ENCODE results near the gene PYHIN1. TPM values are rescaled to one million over a fixed set of nuclear protein-coding genes. Genes with fewer than 3 reads are reported as not detected.
A peak's percentile ranks its signal among the peaks of the same experiment; 100 is the strongest.

The PYHIN1 gene
- total and polyA plus RNA-seq, 2 experiments from 2014 or later: not detected

- Histone ChIP-seq H3K9me3 (ENCODE audit: low read depth) (no peaks in the 10 kb centered on the region), H4K20me1 (ENCODE audit: insufficient read depth) (no peaks in the 10 kb centered on the region), H3F3A (ENCODE audit: insufficient read depth) (peaks cover 21% of the 10 kb centered on the region), H3K4me1 (ENCODE audit: insufficient read depth) (peaks cover 24% of the 10 kb centered on the region), H3K27me3 (replicated peaks; ENCODE audit: insufficient read depth) (no peaks in the 10 kb centered on the region), H3K27ac (peak overlapping the region; percentile 53), H3K79me2 (ENCODE audit: insufficient read depth) (peaks cover 96% of the 10 kb centered on the region), H3K9me2 (ENCODE audit: insufficient read depth) (no peaks in the 10 kb centered on the region), H3K36me3 (ENCODE audit: low read depth) (peaks cover 51% of the 10 kb centered on the region), H3K4me3 (no peak overlapping the region), H3K4me2 (ENCODE audit: unreplicated experiment) (peak overlapping the region; percentile 24), H3K9ac (peak overlapping the region; percentile 47), H2AFZ (no peak overlapping the region)
- 69 to 71% methylated on average over 4 of the region's 4 CpGs for WGBS, 2 experiments (ENCODE audit: low coverage in 1 of 2, low lambda C conversion rate in 2 of 2, missing lambda C conversion rate in 2 of 2)
- in situ Hi-C loops (cut with MboI): no loop called here
- DNase-seq: peak; percentile 90
- TF ChIP-seq EZH2phosphoT487 (IDR thresholded peaks at IDR 0.05; ENCODE audit: insufficient read depth, low read depth) (no peak), EZH2 (IDR thresholded peaks at IDR 0.05; ENCODE audit: insufficient read depth, poor library complexity, severe bottlenecking) (no peak)
Observed at GRCh38 chr1:159015440-159015909, 84.1 kb downstream of the PYHIN1 start.

GRCh38 chr1:159023723-159024122 is 92.4 kb downstream of the PYHIN1 start:
- Histone ChIP-seq H3K79me2 (ENCODE audit: insufficient read depth) (peaks cover 97% of the 10 kb centered on the region), H3K9ac (no peak overlapping the region), H4K20me1 (ENCODE audit: insufficient read depth) (no peaks in the 10 kb centered on the region; the same call in 1 of the 2 replicates), H3K4me3 (no peak overlapping the region), H3K27me3 (replicated peaks; ENCODE audit: insufficient read depth) (no peaks in the 10 kb centered on the region), H3K9me2 (ENCODE audit: insufficient read depth) (no peaks in the 10 kb centered on the region), H3K36me3 (ENCODE audit: low read depth) (peaks cover 42% of the 10 kb centered on the region), H2AFZ (no peak overlapping the region), H3K4me1 (ENCODE audit: insufficient read depth) (no peaks in the 10 kb centered on the region), H3K4me2 (ENCODE audit: unreplicated experiment) (no peak overlapping the region), H3K9me3 (ENCODE audit: low read depth) (no peaks in the 10 kb centered on the region), H3F3A (ENCODE audit: insufficient read depth) (peaks cover 2% of the 10 kb centered on the region; the same call in 1 of the 2 replicates), H3K27ac (no peak overlapping the region)
- TF ChIP-seq EZH2phosphoT487 (IDR thresholded peaks at IDR 0.05; ENCODE audit: insufficient read depth, low read depth) (no peak), EZH2 (IDR thresholded peaks at IDR 0.05; ENCODE audit: insufficient read depth, poor library complexity, severe bottlenecking) (no peak)
- DNase-seq: no peak
- in situ Hi-C loops (cut with MboI): no loop called here
- WGBS, 2 experiments (ENCODE audit: low coverage in 1 of 2, low lambda C conversion rate in 2 of 2, missing lambda C conversion rate in 2 of 2): 98 to 99% methylated on average over 10 of the region's 10 CpGs

DNA sequence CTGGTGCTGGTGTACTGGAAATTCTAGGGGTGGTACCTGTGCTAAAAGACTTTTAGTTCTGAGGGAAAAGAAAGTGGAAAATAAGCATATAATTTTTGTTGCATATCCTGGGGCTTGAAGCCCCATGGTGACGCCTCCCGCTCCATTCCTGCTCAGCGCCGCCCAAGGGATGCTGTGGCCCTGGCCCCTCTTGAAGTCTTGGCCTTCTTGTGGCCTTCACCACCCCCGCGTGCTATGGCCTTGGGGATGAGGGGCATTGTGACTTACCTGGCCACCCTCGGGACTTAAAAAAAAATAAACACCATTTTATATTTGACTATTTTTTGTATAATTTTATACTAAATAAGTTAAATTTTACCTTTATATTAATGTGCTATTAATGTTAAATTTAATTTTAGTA is 93.7 kb downstream of the PYHIN1 start:
- 99 to 100% methylated on average over 7 of the region's 7 CpGs for WGBS, 2 experiments (ENCODE audit: low coverage in 1 of 2, low lambda C conversion rate in 2 of 2, missing lambda C conversion rate in 2 of 2)
- Histone ChIP-seq H3K4me2 (ENCODE audit: unreplicated experiment) (no peak overlapping the region), H3K36me3 (ENCODE audit: low read depth) (peaks cover 38% of the 10 kb centered on the region), H3K9me2 (ENCODE audit: insufficient read depth) (no peaks in the 10 kb centered on the region), H3K27ac (no peak overlapping the region), H2AFZ (no peak overlapping the region), H3K79me2 (ENCODE audit: insufficient read depth) (peaks cover 98% of the 10 kb centered on the region), H3K9ac (no peak overlapping the region), H4K20me1 (ENCODE audit: insufficient read depth) (no peaks in the 10 kb centered on the region; the same call in 1 of the 2 replicates), H3K27me3 (replicated peaks; ENCODE audit: insufficient read depth) (no peaks in the 10 kb centered on the region), H3K4me1 (ENCODE audit: insufficient read depth) (no peaks in the 10 kb centered on the region), H3K4me3 (no peak overlapping the region), H3F3A (ENCODE audit: insufficient read depth) (peaks cover 4% of the 10 kb centered on the region; the same call in 1 of the 2 replicates), H3K9me3 (ENCODE audit: low read depth) (no peaks in the 10 kb centered on the region)
- no peak for TF ChIP-seq EZH2phosphoT487 (IDR thresholded peaks at IDR 0.05; ENCODE audit: insufficient read depth, low read depth)
- no peak for TF ChIP-seq EZH2 (IDR thresholded peaks at IDR 0.05; ENCODE audit: insufficient read depth, poor library complexity, severe bottlenecking)
- DNase-seq: no peak
- in situ Hi-C loops (cut with MboI): no loop called here

Other genes with a start within 250 kb of the PYHIN1 start
- not detected in 2 replicates for gene SPTA1, start 244.8 kb upstream of the PYHIN1 start, total RNA-seq (2014; rRNA removed; shearing (Covaris generic))
- gene SPTA1, start 244.8 kb upstream of the PYHIN1 start, polyA plus RNA-seq (2016; fragmentation: Nextera tagmentation; extraction: Ambion mirVana): not detected in 2 replicates
- not detected in 2 replicates for gene OR6K2, start 230.9 kb upstream of the PYHIN1 start, total RNA-seq (2014; rRNA removed; shearing (Covaris generic))
- gene OR6K2, start 230.9 kb upstream of the PYHIN1 start, polyA plus RNA-seq (2016; fragmentation: Nextera tagmentation; extraction: Ambion mirVana): not detected in 2 replicates
- not detected in 2 replicates for gene OR6K3, start 210.8 kb upstream of the PYHIN1 start, total RNA-seq (2014; rRNA removed; shearing (Covaris generic))
- not detected in 2 replicates for gene OR6K3, start 210.8 kb upstream of the PYHIN1 start, polyA plus RNA-seq (2016; fragmentation: Nextera tagmentation; extraction: Ambion mirVana)
- not detected in 2 replicates for gene OR6K6, start 176.8 kb upstream of the PYHIN1 start, total RNA-seq (2014; rRNA removed; shearing (Covaris generic))
- gene OR6K6, start 176.8 kb upstream of the PYHIN1 start, polyA plus RNA-seq (2016; fragmentation: Nextera tagmentation; extraction: Ambion mirVana): not detected in 2 replicates
- gene OR6N1, start 159.4 kb upstream of the PYHIN1 start, total RNA-seq (2014; rRNA removed; shearing (Covaris generic)): not detected in 2 replicates
- gene OR6N1, start 159.4 kb upstream of the PYHIN1 start, polyA plus RNA-seq (2016; fragmentation: Nextera tagmentation; extraction: Ambion mirVana): not detected in 2 replicates
- gene OR6N2, start 150.3 kb upstream of the PYHIN1 start, total RNA-seq (2014; rRNA removed; shearing (Covaris generic)): not detected in 2 replicates
- gene OR6N2, start 150.3 kb upstream of the PYHIN1 start, polyA plus RNA-seq (2016; fragmentation: Nextera tagmentation; extraction: Ambion mirVana): not detected in 2 replicates
- gene MNDA, start 100.2 kb upstream of the PYHIN1 start, total RNA-seq (2014; rRNA removed; shearing (Covaris generic)): not detected in 2 replicates
- gene MNDA, start 100.2 kb upstream of the PYHIN1 start, polyA plus RNA-seq (2016; fragmentation: Nextera tagmentation; extraction: Ambion mirVana): not detected in 2 replicates
- 36.4 and 45.5 TPM in 2 replicates for gene IFI16, start 78.4 kb downstream of the PYHIN1 start, total RNA-seq (2014; rRNA removed; shearing (Covaris generic))
- 88.1 and 88.9 TPM in 2 replicates for gene IFI16, start 78.4 kb downstream of the PYHIN1 start, polyA plus RNA-seq (2016; fragmentation: Nextera tagmentation; extraction: Ambion mirVana)
- gene AIM2, start 145.2 kb downstream of the PYHIN1 start, total RNA-seq (2014; rRNA removed; shearing (Covaris generic)): 1.3 TPM in 2 replicates
- gene AIM2, start 145.2 kb downstream of the PYHIN1 start, polyA plus RNA-seq (2016; fragmentation: Nextera tagmentation; extraction: Ambion mirVana): 2.5 and 2.6 TPM in 2 replicates
- gene CADM3, start 240.1 kb downstream of the PYHIN1 start, total RNA-seq (2014; rRNA removed; shearing (Covaris generic)): not detected in 2 replicates
- gene CADM3, start 240.1 kb downstream of the PYHIN1 start, polyA plus RNA-seq (2016; fragmentation: Nextera tagmentation; extraction: Ambion mirVana): 0.14 TPM in 1 of 2 replicates, not detected in the other

All from GM23248 (cell line).